ENCODE measurements around the gene SLC44A1.
"Not testable (repeated sequence)": the region's sequence is repeated elsewhere in the genome, so short reads cannot be mapped to it uniquely, and the experiment has no call there.

Gene SLC44A1

DNA sequence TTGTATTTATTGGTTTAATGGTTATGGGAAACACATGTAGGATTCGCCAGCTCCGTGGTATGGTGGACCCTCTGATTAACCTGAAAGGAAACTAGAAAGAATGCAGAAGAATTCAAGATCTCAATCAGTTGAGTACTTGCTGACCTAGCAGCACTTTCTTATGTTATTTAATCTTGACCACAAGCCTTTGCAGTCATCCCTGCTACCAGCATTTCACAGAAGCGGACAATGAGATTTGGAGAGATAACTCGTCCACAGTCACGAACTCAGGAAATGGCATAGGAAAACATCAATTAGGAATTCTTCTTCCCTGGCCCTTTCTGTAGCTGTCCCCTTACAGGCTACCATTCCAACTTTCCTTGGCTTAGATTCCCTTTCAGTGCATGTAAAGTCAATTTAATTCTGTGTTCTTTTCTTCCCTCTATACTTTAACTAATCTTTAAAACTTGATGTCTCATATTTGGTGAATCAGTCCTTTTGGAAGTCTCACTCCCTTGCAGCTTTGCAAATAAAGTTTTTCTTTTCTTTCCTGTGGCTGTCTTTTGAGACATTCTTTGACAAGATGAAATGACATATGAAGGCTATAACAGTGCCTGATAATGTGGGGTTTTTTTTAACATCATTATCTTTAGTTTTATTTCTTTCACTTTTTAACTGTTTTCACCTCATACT lies 1.3 kb upstream of the SLC44A1 start:
- DNase-seq = peak; percentile 51

- no peak for DNase-seq
Observed at GRCh38 chr9:105244734-105245028, 230 bp downstream of the SLC44A1 start.

DNA sequence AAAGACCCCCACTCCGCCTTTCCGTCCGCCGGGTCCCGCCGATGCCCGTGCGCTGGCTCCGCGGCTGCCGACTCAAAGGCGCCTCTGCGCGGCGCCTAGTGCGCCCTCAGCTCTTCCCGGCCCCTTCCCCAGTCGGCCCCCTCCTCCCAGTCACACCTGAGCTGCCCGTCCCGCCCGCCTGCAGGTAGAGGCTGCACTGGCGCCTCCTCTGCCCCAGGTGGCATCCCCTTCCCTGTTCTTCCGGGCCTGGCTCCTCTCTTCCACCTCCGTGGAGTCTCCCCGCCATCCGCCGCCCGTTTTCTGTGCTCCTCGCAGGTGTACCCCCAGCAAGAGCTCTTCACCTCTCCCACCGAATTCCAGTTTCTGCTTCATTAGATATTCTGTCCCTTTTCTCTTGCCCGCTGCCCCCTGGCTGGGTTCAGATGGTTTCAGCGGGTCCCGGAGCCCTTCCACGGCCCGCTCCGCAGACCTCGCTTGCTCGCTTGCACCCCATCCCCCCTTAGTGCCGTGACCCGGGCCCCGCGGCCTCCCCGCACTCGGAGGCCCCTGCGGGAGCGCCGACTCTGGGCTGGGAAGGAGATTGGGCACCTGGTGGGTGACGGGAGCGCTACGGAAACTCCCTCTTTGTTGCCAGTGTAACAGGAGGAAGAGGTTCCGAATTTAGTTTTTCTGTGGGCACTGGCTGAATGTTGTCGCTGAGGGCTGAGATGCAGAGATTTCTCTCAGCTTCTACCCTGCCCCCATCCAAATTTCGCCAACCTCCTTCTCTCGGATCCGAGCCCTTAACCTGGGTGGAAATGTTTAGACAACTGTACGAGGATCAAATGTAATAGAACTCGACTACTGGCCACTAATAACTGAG lies 809 bp downstream of the SLC44A1 start:
- no peak for DNase-seq

- no peak for DNase-seq
Observed at GRCh38 chr9:105245891-105246161, 1.4 kb downstream of the SLC44A1 start.

GRCh38 chr9:105246656-105247173 lies 2.3 kb downstream of the SLC44A1 start:
- peak; percentile 39 for DNase-seq

DNA sequence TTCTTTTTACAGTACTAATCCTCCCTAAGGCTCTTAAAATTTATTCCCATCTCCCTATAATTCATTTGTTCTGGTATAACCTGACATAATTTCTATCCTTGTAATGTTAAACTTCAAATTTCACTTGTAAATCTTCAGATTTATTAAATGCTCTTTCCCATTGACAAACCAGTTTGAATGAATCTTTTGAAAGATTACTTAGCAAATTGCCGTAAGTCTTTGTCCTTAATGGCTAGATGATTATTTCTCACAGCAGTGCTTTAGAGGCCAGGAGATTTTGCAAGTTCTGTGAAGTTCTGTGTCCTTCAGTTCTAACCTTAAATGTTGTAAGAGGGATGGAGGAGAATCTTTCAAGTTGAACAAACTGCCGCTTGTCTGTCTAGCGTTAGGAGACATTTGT lies 4.2 kb downstream of the SLC44A1 start:
- no peak for DNase-seq

GRCh38 chr9:105251133-105251532 lies 6.7 kb downstream of the SLC44A1 start:
- DNase-seq = no peak

- DNase-seq = no peak
Observed at GRCh38 chr9:105251733-105252404, 7.4 kb downstream of the SLC44A1 start.

DNA sequence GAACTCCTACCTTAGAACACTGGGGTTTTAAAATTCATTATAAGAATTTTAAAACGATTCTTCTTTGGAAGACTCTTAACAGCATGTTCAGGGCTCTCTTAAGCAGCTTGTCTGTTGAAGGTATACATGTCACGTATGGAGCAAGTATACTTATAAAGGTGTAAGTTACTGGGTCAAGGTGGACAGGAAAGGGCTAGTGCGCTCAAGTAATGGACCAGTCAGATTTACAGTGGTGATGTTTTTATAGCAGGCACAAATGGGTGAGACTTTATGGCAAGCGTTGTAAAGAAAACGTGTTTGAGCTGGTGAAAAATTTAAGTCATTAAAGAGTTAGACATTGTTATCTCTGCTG lies 7.9 kb downstream of the SLC44A1 start:
- DNase-seq = no peak

DNA sequence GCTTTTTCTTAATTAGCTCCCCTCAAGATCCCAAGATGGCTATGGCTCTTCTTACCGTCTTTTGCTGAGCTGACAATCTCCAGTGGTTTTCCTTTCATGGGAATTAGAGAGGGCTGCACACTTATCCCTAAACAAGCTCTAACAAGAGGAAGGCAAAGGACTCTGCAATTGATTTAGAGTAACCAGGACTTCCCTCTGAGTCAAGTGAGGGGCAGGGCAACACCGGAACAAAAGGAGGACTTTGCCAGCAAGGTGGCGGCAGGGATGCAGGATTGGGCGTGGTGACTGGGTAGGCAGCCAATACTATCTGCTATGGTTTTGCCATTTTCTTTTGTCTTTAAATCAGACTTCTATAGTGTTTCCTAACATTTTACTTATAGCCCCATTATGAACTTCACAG lies 9.8 kb downstream of the SLC44A1 start:
- DNase-seq = no peak

DNA sequence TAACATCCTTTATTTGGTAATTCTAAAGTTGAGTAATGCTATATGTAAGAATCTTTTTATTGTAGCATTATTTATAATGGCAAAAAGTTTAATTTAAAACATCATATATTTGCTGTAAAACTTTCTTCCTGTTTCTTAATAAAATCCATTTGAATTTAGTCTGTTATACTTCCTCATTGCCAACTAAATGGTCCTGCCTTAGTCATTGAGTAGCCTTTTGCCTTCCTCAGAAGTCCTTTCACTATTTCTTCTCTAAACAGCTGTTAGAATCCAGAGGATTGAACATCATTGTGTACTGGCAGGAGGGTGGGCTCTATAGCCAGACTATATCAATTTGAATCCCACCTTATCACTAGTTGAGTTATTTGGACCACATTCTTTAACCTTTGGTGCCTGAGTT lies 11.0 kb downstream of the SLC44A1 start:
- DNase-seq = no peak

DNA sequence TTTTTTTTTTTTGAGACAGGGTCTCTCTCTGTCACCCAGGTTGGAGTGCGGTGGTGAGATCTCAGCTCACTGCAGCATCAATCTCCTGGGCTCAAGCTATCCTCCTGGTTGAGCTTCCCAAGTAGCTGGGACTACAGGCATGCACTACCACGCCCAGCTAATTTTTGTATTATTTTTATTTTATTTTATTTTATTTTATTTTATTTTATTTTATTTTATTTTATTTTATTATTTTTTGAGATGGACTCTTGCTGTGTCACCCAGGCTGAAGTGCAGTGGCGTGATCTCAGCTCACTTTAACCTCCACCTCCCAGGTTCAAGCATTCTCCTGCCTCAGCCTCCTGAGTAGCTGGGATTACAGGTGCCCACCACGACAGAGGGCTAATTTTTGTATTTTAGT lies 12.1 kb downstream of the SLC44A1 start:
- DNase-seq = not testable (repeated sequence)

DNA sequence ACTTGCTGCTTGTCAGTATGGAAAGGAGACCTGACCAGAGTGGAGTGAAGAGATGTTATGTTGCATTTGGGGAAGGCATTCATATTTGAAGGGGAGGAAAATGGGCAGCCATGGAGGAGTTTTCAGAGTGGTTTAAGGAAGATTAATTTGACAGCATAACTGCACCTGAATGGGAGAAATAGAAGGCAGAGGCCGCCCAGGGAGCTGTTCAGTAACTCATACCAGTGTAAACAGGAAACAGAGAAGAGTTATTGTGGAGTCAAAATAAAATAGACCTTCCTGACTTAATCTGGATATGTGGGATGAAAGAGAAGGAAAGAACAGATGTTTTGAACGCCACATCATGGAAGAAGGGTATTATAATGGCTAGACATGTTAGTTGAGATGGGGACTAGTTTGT lies 13.4 kb downstream of the SLC44A1 start:
- no peak for DNase-seq

DNA sequence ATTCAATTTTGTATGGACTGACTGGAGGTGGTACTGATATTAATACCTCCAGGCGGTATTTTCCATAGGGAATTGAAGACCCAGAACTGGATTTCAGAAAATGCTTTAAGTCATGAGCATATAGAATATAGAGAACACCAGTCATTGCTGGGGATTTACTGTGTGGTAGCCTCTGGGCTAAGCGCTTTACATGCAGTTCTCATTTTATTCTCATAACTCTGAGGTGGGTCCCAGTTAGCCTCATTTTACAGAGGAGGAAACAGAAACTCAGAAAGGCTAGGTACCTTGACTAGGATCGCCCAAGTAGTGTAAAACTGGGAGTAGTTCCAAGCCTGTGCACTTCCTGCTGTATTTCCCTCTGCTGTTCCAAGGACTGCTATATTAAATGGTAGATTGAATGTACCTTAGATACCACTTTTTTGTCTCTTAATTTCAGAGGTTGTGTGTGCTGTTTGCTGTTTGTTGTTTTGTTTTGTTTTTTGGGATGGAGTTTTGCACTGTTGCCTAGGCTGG lies 13.8 kb downstream of the SLC44A1 start:
- no peak for DNase-seq

- DNase-seq = no peak
Observed at GRCh38 chr9:105259274-105259673, 14.8 kb downstream of the SLC44A1 start.

- DNase-seq = no peak
Observed at GRCh38 chr9:105259731-105260612, 15.5 kb downstream of the SLC44A1 start.

DNA sequence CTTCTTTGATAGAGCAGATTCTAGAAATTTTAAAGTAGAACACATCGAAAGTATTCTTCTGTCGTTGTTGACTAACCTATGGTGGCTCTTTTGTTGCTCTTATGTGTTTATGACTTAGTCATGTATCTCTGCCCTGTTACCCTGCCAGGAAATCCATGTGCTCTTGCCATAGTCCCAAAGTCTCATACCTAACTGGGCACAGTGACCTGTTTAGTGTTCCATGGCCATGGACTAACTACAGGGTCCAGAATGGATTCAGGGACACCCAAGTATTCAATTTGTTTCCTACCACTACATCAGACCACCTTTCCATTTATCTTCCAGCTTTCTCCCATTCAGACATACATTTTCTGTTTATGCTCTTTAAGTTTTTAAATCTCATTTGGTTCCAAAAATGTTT lies 18.0 kb downstream of the SLC44A1 start:
- DNase-seq = no peak

- DNase-seq = no peak
Observed at GRCh38 chr9:105264380-105264779, 19.9 kb downstream of the SLC44A1 start.

DNA sequence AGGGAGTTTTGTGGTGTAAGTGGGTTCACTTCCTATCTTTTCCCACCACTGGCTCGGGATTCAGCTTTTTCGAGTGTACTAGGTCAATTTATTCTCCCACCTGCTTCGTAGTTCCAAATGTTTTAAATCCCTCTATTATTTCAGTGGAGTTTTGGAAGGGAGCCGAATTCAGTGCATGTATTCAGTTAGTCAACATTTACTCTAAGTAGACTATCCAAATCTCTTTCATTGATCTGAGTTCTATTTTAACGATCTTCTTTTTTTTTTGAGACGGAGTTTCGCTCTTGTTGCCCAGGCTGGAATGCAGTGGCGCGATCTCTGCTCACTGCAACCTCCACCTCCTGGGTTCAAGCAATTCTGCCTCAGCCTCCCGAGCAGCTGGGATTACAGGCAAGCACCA lies 23.8 kb downstream of the SLC44A1 start:
- not testable (repeated sequence) for DNase-seq

DNA sequence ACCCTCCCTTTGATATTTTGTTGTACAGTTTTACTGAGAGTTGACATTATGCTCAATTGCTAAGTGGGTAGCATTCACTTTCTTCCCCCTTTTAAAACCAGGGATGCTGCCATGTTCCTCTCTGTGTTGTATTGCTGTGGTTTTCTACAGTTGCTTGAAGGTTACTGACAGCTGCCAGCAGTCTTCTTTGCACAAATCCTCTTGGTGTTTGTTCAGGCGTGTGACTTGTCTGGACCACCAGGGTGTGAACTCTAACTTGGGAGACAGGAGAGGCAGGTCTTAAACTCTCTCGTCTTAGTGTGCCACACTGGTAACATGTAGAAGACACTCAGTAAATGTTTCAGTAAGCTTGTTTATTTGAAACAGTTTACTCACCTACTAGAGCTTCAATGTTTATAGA lies 25.1 kb downstream of the SLC44A1 start:
- DNase-seq = no peak

DNA sequence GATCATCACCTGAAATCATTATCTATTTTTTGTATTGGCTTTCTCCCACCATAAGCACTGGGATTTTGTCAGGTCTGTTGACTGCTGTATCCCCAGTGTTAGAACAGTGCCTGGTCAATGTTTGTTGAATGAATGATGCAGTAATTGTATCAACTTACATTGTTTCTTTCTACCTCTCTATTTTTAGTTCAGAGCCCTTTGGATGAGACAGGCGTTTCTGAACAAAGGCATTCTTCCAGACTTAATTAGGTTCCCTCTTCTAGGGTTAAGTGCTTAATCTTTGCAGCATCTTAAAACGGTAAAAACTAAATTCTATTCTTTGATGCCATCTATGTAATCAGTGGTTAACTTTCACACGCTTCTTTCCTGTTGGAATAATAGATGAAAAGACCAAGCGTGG lies 26.3 kb downstream of the SLC44A1 start:
- no peak for DNase-seq

- no peak for DNase-seq
Observed at GRCh38 chr9:105273731-105274130, 29.3 kb downstream of the SLC44A1 start.

- no peak for DNase-seq
Observed at GRCh38 chr9:105275111-105275510, 30.7 kb downstream of the SLC44A1 start.
